HL-60 (cell line): ENCODE data around the gene AWAT2.

Source experiments
- DNase-seq, 2 experiments: peaks; one replicate each; pipeline ENCODE4 v3.0.0-alpha.2; 2010 to 2020; ENCODE audit warnings: low read depth in 1 of 2, low spot score in 1 of 2
- H3K27ac ChIP-seq: fragments of 250-450 bp; sonication (Bioruptor Pico); replicated peaks from 2 replicates; pipeline ENCODE4 v1.5.1; 2020; ENCODE audit warnings: mild to moderate bottlenecking, moderate library complexity
- H3K27me3 ChIP-seq: fragments of 250-450 bp; sonication (Bioruptor Pico); 2 replicates; pipeline ENCODE4 v1.5.1; 2021; ENCODE audit warnings: mild to moderate bottlenecking, moderate library complexity; ENCODE audit not compliant: insufficient read depth, poor library complexity, severe bottlenecking
- H3K4me3 ChIP-seq: replicated peaks from 2 replicates; pipeline ENCODE4 v1.5.1; 2011; ENCODE audit warnings: mild to moderate bottlenecking, control low read depth, low read length; ENCODE audit not compliant: insufficient read depth
- GABPA ChIP-seq: IDR thresholded peaks from 2 replicates; pipeline ENCODE4 v1.6.1; 2012; ENCODE audit warnings: low read depth
- POLR2AphosphoS5 ChIP-seq: IDR thresholded peaks from 2 replicates; pipeline ENCODE4 v1.6.1; 2012; ENCODE audit warnings: low read depth
- REST ChIP-seq: IDR thresholded peaks from 2 replicates; pipeline ENCODE4 v1.6.1; 2012; ENCODE audit warnings: low read depth; ENCODE audit not compliant: insufficient replicate concordance
- SPI1 ChIP-seq: IDR thresholded peaks from 2 replicates; pipeline ENCODE4 v1.6.1; 2012; ENCODE audit warnings: low read depth, mild to moderate bottlenecking, borderline replicate concordance
- TF ChIP-seq, protein P1 (sequence below): IDR thresholded peaks from one replicate; pipeline ENCODE4 v1.5.1; 2011; ENCODE audit warnings: low read length, control low read depth, inconsistent platforms; ENCODE audit not compliant: insufficient read depth

Gene AWAT2

DNA sequence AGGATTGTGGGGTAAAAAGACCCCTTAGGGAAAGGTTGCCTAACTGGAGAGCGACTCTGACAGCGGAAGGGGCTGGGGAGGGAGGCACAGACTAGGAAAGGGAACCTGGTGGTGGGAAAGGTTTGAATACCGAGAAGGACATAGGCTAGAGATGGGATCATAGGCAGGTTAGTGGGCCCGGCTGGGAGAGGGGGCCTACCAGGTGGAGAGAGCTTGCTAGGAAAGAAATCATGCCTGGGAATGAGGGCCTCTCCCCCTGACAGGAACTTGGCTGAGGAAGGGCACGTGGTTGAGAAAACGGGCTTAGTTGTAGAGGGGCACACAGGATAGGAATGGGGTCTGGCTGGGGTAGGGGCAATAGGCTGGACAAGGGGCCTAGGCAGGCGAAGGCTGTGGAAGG lies 16.9 kb upstream of the AWAT2 start:
- TF ChIP-seq SPI1 (no peak), POLR2AphosphoS5 (no peak), REST (no peak), GABPA (no peak)
- TF ChIP-seq, protein P1, sequence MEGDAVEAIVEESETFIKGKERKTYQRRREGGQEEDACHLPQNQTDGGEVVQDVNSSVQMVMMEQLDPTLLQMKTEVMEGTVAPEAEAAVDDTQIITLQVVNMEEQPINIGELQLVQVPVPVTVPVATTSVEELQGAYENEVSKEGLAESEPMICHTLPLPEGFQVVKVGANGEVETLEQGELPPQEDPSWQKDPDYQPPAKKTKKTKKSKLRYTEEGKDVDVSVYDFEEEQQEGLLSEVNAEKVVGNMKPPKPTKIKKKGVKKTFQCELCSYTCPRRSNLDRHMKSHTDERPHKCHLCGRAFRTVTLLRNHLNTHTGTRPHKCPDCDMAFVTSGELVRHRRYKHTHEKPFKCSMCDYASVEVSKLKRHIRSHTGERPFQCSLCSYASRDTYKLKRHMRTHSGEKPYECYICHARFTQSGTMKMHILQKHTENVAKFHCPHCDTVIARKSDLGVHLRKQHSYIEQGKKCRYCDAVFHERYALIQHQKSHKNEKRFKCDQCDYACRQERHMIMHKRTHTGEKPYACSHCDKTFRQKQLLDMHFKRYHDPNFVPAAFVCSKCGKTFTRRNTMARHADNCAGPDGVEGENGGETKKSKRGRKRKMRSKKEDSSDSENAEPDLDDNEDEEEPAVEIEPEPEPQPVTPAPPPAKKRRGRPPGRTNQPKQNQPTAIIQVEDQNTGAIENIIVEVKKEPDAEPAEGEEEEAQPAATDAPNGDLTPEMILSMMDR, result no peak
- DNase-seq, result no peak
- no peaks in the 10 kb centered on the region for H3K27me3 ChIP-seq
- H3K27ac ChIP-seq, result no peak overlapping the region
- H3K4me3 ChIP-seq, result no peak overlapping the region

DNA sequence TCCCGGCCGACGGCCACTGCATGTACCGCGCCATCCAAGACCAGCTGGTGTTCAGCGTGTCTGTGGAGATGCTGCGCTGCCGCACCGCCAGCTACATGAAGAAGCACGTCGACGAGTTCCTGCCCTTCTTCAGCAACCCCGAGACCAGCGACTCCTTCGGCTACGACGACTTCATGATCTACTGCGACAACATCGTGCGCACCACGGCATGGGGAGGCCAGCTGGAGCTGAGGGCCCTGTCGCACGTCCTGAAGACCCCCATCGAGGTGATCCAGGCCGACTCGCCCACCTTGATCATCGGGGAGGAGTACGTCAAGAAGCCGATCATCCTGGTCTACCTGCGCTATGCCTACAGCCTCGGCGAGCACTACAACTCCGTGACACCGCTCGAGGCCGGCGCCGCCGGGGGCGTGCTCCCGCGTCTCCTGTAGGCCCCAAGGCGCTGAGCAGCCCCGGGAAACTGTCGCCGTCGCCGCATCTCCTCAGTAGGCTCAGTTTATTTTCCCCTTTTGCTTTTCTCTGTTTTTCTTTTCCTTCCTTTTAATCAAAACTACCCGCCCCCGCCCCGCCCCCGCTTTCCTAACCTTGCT lies 13.3 kb upstream of the AWAT2 start:
- DNase-seq, result no peak
- H3K27me3 ChIP-seq, result no peaks in the 10 kb centered on the region
- H3K4me3 ChIP-seq, result no peak overlapping the region
- H3K27ac ChIP-seq, result no peak overlapping the region
- TF ChIP-seq SPI1 (no peak), REST (no peak), POLR2AphosphoS5 (no peak)
- TF ChIP-seq, protein P1, result no peak

GRCh38 chrX:70062076-70062475 lies 12.3 kb upstream of the AWAT2 start, which contains the start of gene OTUD6A:
OTUD6A (plus strand) TSS chrX:70062457; CDS start chrX:70062525, 68 bp downstream.
- no peak for DNase-seq
- Histone ChIP-seq H3K4me3 (no peak within 1 kb of the TSS), H3K27ac (no peak within 1 kb of the TSS), H3K27me3 (no peaks in the 10 kb centered on the region)
- TF ChIP-seq, protein P1, result no peak
- TF ChIP-seq REST, result no peak
- TF ChIP-seq GABPA, result no peak
- no peak for TF ChIP-seq SPI1
- no peak for TF ChIP-seq POLR2AphosphoS5
